HUDEP-2 (cell line): ENCODE data around the gene DECR2.
"Not testable (repeated sequence)": the region's sequence is repeated elsewhere in the genome, so short reads cannot be mapped to it uniquely, and the experiment has no call there.

ENCODE experiments used
- DNase-seq, 76 experiments: peaks; one replicate each; lab custom pipeline; 2025; ENCODE audit not compliant: unreplicated experiment in 76 of 76; lab: John Stamatoyannopoulos, UW

DECR2 gene

GRCh38 chr16:377419-377951 lies 24.2 kb upstream of the DECR2 start:
- no peak for DNase-seq

GRCh38 chr16:378113-378820 lies 23.4 kb upstream of the DECR2 start:
- not testable (repeated sequence) for DNase-seq

- no peak for DNase-seq
Measured at GRCh38 chr16:378821-379182, 22.9 kb upstream of the DECR2 start.

GRCh38 chr16:379183-379960 lies 22.3 kb upstream of the DECR2 start:
- no peak for DNase-seq

GRCh38 chr16:379961-380761 lies 21.5 kb upstream of the DECR2 start:
- DNase-seq: no peak

- DNase-seq: no peak
Measured at GRCh38 chr16:380762-381011, 21.0 kb upstream of the DECR2 start.

- DNase-seq: peak in 2 of 76 experiments; percentile 35 to 50
Measured at GRCh38 chr16:381012-381788, 20.5 kb upstream of the DECR2 start.

- DNase-seq: peak in 51 of 76 experiments; percentile 7 to 72 (median 53)
Measured at GRCh38 chr16:381789-382717, 19.6 kb upstream of the DECR2 start, which contains the start of gene PGAP6. Gene PGAP6, minus strand, starts transcription at chr16:381978. Its CDS starts 157 bp downstream, at chr16:381821.

- no peak for DNase-seq
Measured at GRCh38 chr16:383326-384051, 18.2 kb upstream of the DECR2 start.

GRCh38 chr16:386641-387156 lies 15.0 kb upstream of the DECR2 start:
- DNase-seq: peak in 5 of 76 experiments; percentile 14 to 31 (median 17)

- DNase-seq: peak in 71 of 76 experiments; percentile 24 to 86 (median 63)
Measured at GRCh38 chr16:387761-388666, 13.7 kb upstream of the DECR2 start.

- no peak for DNase-seq
Measured at GRCh38 chr16:389352-389751, 12.3 kb upstream of the DECR2 start.

- DNase-seq: peak in 66 of 76 experiments; percentile 20 to 80 (median 54)
Measured at GRCh38 chr16:391885-392335, 9.8 kb upstream of the DECR2 start.

GRCh38 chr16:392450-393030 lies 9.1 kb upstream of the DECR2 start:
- DNase-seq: no peak

- DNase-seq: peak in 8 of 76 experiments; percentile 19 to 62 (median 42)
Measured at GRCh38 chr16:396199-396598, 5.5 kb upstream of the DECR2 start.

GRCh38 chr16:396605-397004 lies 5.1 kb upstream of the DECR2 start:
- peak in 68 of 76 experiments; percentile 25 to 81 (median 62) for DNase-seq

- DNase-seq: peak in 24 of 76 experiments; percentile 9 to 60 (median 34)
Measured at GRCh38 chr16:397135-397661, 4.5 kb upstream of the DECR2 start, which contains the start of gene NME4. Gene NME4, plus strand, starts transcription at chr16:397199. Its CDS starts 24 bp downstream, at chr16:397223.
